GM12865 (cell line): Measurements from ENCODE around the gene KIF2A.

ENCODE experiments used
- DNase-seq: peaks from one replicate; pipeline ENCODE4 v3.0.0; 2010; ENCODE audit warnings: low read depth
- H3K4me3 ChIP-seq: 2 replicates; pipeline ENCODE4 v1.5.1; 2011; ENCODE audit warnings: mild to moderate bottlenecking, low read depth, low read length, control low read depth
- CTCF ChIP-seq: IDR thresholded peaks from 2 replicates; pipeline ENCODE4 v1.5.1; 2011; ENCODE audit warnings: low read length, control low read depth, low read depth, inconsistent platforms; ENCODE audit not compliant: insufficient read depth; ENCODE audit errors: missing control alignments

Gene KIF2A

GRCh38 chr5:62412549-62413329 is 106.7 kb downstream of the KIF2A start, which contains the start of gene IPO11:
IPO11 (plus strand) TSS chr5:62412763; CDS start chr5:62437280, 24,517 bp downstream.
- H3K4me3 ChIP-seq, result peak within 1 kb of the TSS; percentile 88
- peak; percentile 99 for DNase-seq
- no peak for TF ChIP-seq CTCF

GRCh38 chr5:62413711-62414110 is 107.7 kb downstream of the KIF2A start:
- H3K4me3 ChIP-seq, result peak overlapping the region; percentile 88
- TF ChIP-seq CTCF, result no peak
- DNase-seq, result no peak

DNA sequence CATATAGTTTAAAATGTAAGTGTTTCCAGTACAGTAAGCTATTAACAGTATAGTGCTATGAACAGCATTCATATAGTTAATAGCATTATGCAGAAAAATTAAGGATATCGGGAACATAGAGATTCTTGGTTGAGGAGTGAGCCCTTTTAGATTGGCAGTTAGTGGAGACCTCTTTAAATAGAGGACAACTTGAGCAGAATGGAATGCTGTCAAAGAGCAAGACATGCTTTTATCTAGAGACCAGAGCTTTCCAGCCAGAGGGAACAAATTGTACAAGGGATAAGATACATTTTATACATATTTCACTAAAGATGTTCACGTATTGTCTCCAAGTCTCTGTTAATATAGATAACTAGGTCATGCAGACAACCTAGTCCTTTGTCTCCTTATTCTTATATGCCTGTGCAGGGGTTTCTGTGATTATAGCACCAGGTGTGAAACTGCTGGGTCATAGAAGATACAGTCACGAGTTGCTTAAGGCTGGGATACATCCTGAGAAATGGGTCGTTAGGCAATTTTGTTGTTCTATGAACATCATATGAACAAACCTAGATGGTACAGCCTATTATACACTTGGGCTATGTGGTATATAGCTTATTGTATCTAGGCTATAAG is 112.6 kb downstream of the KIF2A start:
- no peak overlapping the region for H3K4me3 ChIP-seq
- no peak for TF ChIP-seq CTCF
- DNase-seq, result no peak

DNA sequence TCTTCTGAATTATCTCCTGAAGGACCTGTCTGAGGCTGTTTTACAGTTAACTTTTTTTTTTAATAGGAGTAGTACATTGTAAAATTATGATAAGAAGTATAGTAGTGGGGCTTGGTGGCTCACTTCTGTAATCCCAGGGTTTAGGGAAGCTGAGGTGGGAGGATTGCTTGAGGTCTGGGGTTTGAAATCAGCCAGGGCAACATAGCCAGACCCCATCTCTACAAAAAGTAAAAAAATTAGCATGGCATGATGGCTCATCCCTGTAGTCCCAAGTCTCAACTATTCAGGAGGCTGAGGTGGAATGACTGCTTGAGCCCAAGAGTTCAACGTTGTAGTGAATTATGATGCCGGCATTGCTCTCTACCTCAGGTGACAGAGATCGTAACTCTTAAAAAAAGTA is 113.6 kb downstream of the KIF2A start:
- no peak for DNase-seq
- H3K4me3 ChIP-seq, result no peak overlapping the region
- TF ChIP-seq CTCF, result no peak

DNA sequence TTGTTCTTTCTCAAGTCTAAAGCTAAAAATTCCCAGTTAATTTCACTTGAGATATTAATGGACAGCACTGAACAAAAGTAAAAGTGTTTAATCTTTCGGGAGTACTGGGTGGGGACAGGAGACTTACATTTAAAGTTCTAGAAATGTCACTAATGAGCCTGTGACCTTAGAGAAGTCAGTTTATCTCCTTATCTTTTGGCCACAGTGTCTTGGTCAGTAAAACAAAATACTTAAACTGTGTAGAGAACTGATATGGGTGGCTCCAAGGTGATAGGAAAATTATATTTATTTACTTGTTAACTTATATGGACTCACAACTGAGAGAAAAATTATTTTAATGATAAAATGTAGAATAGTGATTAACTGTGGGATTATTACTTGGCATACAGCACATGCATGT is 115.4 kb downstream of the KIF2A start:
- DNase-seq, result no peak
- H3K4me3 ChIP-seq, result no peak overlapping the region
- no peak for TF ChIP-seq CTCF

GRCh38 chr5:62424763-62425162 is 118.8 kb downstream of the KIF2A start:
- no peak for DNase-seq
- no peak for TF ChIP-seq CTCF
- no peak overlapping the region for H3K4me3 ChIP-seq
